SU-DHL-6 (cell line): ENCODE measurements around the gene KRTAP5-6.

ENCODE experiments used
- H2AFZ ChIP-seq: fragments of 200-600 bp; sonication (generic); 2 replicates; pipeline ENCODE4 v1.6.1; 2014; ENCODE audit warnings: low read depth, mild to moderate bottlenecking, moderate library complexity, mixed read lengths, antibody characterized with exemption, low read length; ENCODE audit not compliant: severe bottlenecking
- H3F3A ChIP-seq: fragments of 200-600 bp; shearing (Covaris generic); 2 replicates; pipeline ENCODE4 v1.6.0; 2016; ENCODE audit warnings: antibody characterized with exemption, mild to moderate bottlenecking; ENCODE audit not compliant: insufficient read depth
- H3K27ac ChIP-seq: fragments of 200-600 bp; sonication (generic); 2 replicates; pipeline ENCODE4 v1.5.1; 2016; ENCODE audit warnings: low read depth, mild to moderate bottlenecking, low read length, moderate library complexity, mixed read lengths
- H3K27me3 ChIP-seq: fragments of 200-600 bp; sonication (generic), shearing (Covaris generic); 2 replicates; pipeline ENCODE4 v1.6.0; 2014; ENCODE audit warnings: mild to moderate bottlenecking, low read length
- H3K36me3 ChIP-seq: fragments of 200-600 bp; sonication (generic); 2 replicates; pipeline ENCODE4 v1.6.1; 2014; ENCODE audit warnings: mild to moderate bottlenecking, low read length, mixed read lengths
- H3K4me2 ChIP-seq: fragments of 300-600, 200-600 bp; shearing (Covaris generic), sonication (generic); 2 replicates; pipeline ENCODE4 v1.6.0; 2014; ENCODE audit warnings: low read length, low read depth, mild to moderate bottlenecking; ENCODE audit not compliant: poor library complexity, severe bottlenecking
- H3K4me3 ChIP-seq: fragments of 200-600 bp; sonication (generic); 2 replicates; pipeline ENCODE4 v1.5.1; 2014; ENCODE audit warnings: antibody characterized with exemption, low read length, mild to moderate bottlenecking, mixed read lengths; ENCODE audit not compliant: insufficient read depth, poor library complexity, severe bottlenecking
- H3K79me2 ChIP-seq: fragments of 200-600 bp; sonication (generic); 2 replicates; pipeline ENCODE4 v1.6.1; 2014; ENCODE audit warnings: mild to moderate bottlenecking, low read length, moderate library complexity; ENCODE audit not compliant: insufficient read depth
- H3K9ac ChIP-seq: fragments of 200-600 bp; sonication (generic); 2 replicates; pipeline ENCODE4 v1.7.0; 2014; ENCODE audit warnings: mild to moderate bottlenecking, low read length
- H3K9me2 ChIP-seq: fragments of 200-600 bp; sonication (generic); replicated peaks from 2 replicates; pipeline ENCODE4 v1.6.1; 2014; ENCODE audit warnings: low read length; ENCODE audit not compliant: insufficient read depth
- H3K9me3 ChIP-seq: fragments of 200-600 bp; sonication (generic); 2 replicates; pipeline ENCODE4 v1.6.1; 2014; ENCODE audit warnings: low read length, mixed read lengths; ENCODE audit not compliant: insufficient read depth
- H4K20me1 ChIP-seq: fragments of 200-600 bp; sonication (generic); 2 replicates; pipeline ENCODE4 v1.6.1; 2014; ENCODE audit warnings: low read depth, mild to moderate bottlenecking, antibody characterized with exemption, low read length, moderate library complexity, mixed read lengths
- CTCF ChIP-seq: fragments of 200-600 bp; sonication (generic); IDR thresholded peaks from one replicate; pipeline ENCODE4 v1.5.1; 2017; ENCODE audit warnings: antibody characterized with exemption, mild to moderate bottlenecking, low read length, moderate library complexity; ENCODE audit not compliant: insufficient read depth, poor library complexity, severe bottlenecking
- EZH2phosphoT487 ChIP-seq: fragments of 200-600 bp; sonication (generic), shearing (Covaris generic); conservative IDR thresholded peaks from 2 replicates; pipeline ENCODE4 v1.6.1; 2018; ENCODE audit warnings: mild to moderate bottlenecking, antibody characterized with exemption, low read length, moderate library complexity, mixed read lengths

KRTAP5-6 gene

DNA sequence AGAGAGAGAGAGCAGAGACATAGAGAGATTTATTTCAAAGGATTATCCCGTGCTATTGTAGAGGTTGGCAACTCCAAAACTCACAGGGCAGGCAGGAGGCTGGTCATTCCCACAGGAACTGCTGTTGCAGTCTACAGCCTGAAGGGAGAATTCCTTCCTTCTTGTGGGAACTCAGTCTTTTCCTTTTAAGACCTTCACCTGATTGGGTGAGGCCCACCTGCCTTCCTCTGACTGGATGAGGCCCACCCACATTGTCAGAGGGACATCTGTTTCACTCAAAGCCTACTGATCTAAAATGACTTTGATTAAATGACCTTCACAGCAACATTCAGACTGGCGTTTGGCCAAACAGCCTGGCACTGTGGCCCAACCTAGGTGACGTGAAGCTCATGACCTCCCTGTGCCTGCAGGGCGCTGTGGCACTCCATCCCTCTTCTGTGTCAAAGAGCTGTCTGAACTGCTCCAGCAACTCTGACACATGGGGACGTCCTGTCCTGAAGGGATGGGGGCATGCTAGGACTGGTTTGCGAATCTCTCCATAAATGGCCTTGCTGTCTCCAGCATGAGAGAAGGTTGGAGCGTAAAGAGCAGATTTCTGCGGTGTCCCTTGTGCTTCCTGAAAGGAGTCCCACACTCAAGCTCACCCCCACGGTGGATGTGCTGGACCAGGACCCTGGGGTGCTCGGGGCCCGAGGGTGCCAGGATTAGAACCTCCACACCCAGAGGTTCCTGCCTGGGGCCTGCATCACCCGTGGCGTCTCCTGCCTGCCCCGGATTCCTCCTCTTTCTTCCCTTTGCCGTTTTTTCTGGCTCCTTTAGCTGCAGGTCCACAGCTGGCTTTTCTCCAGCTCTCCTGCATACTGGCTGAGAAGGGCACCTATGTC, 46.7 kb upstream of the KRTAP5-6 start:
- H3K36me3 ChIP-seq: no peaks in the 10 kb centered on the region
- no peaks in the 10 kb centered on the region for H3F3A ChIP-seq
- no peaks in the 10 kb centered on the region for H3K27me3 ChIP-seq
- H3K9me2 ChIP-seq: no peaks in the 10 kb centered on the region
- no peaks in the 10 kb centered on the region for H4K20me1 ChIP-seq
- no peak overlapping the region for H2AFZ ChIP-seq
- no peaks in the 10 kb centered on the region for H3K9me3 ChIP-seq
- H3K9ac ChIP-seq: no peak overlapping the region
- no peak overlapping the region for H3K4me2 ChIP-seq
- H3K4me3 ChIP-seq: no peak overlapping the region
- TF ChIP-seq CTCF (no peak), EZH2phosphoT487 (no peak)
- no peak overlapping the region for H3K27ac ChIP-seq
- no peaks in the 10 kb centered on the region for H3K79me2 ChIP-seq

GRCh38 chr11:1650918-1651262, 46.1 kb upstream of the KRTAP5-6 start:
- Histone ChIP-seq H4K20me1 (no peaks in the 10 kb centered on the region), H2AFZ (no peak overlapping the region), H3K9me2 (no peaks in the 10 kb centered on the region), H3K79me2 (no peaks in the 10 kb centered on the region), H3K27ac (no peak overlapping the region), H3K27me3 (no peaks in the 10 kb centered on the region), H3F3A (no peaks in the 10 kb centered on the region), H3K9ac (no peak overlapping the region), H3K4me2 (no peak overlapping the region), H3K4me3 (no peak overlapping the region), H3K36me3 (no peaks in the 10 kb centered on the region), H3K9me3 (no peaks in the 10 kb centered on the region)
- TF ChIP-seq CTCF: no peak
- TF ChIP-seq EZH2phosphoT487: no peak

- TF ChIP-seq CTCF: no peak
- no peak for TF ChIP-seq EZH2phosphoT487
- no peak overlapping the region for H3K9ac ChIP-seq
- no peaks in the 10 kb centered on the region for H3K36me3 ChIP-seq
- H3K27ac ChIP-seq: no peak overlapping the region
- no peak overlapping the region for H3K4me2 ChIP-seq
- H4K20me1 ChIP-seq: no peaks in the 10 kb centered on the region
- no peaks in the 10 kb centered on the region for H3K27me3 ChIP-seq
- H3K4me3 ChIP-seq: no peak overlapping the region
- no peaks in the 10 kb centered on the region for H3K9me2 ChIP-seq
- H3F3A ChIP-seq: no peaks in the 10 kb centered on the region
- H3K9me3 ChIP-seq: no peaks in the 10 kb centered on the region
- no peaks in the 10 kb centered on the region for H3K79me2 ChIP-seq
- no peak overlapping the region for H2AFZ ChIP-seq
Measured at GRCh38 chr11:1651411-1651980, 45.5 kb upstream of the KRTAP5-6 start.
